ENCODE measurements around the gene MAFG.

GRCh38 chr17:81888988-81889595, 38.4 kb downstream of the MAFG start:
- TF ChIP-seq CTCF (IDR thresholded peaks at IDR 0.05) (no peak), POLR2A (IDR thresholded peaks at IDR 0.05) (no peak), EP300 (IDR thresholded peaks at IDR 0.05) (no peak), POLR2AphosphoS5 (IDR thresholded peaks at IDR 0.05) (no peak)

Measured in suprapubic skin (tissue), 4 donors.